ENCODE measurements around the gene REV1.

Gene REV1

GRCh38 chr2:99395589-99396130, 94.2 kb downstream of the REV1 start:
- Histone ChIP-seq H3K27me3 (ENCODE audit: control insufficient read depth in 2 of 2, insufficient read depth in 2 of 2, low read length in 2 of 2) (no peaks in the 10 kb centered on the region), H3K36me3 (ENCODE audit: control insufficient read depth in 2 of 2, insufficient read depth in 2 of 2, low read length in 2 of 2) (peaks cover 72 to 73% of the 10 kb centered on the region in 2 donors), H3K27ac (ENCODE audit: low read depth in 2 of 2, low read length in 2 of 2) (no peak overlapping the region)

GRCh38 chr2:99389946-99390345, 99.9 kb downstream of the REV1 start:
- H3K27ac ChIP-seq (ENCODE audit: low read depth in 2 of 2, low read length in 2 of 2): no peak overlapping the region
- no peak overlapping the region for H3K4me3 ChIP-seq (ENCODE audit: low read length in 2 of 2)
- no peaks in the 10 kb centered on the region for H3K27me3 ChIP-seq (ENCODE audit: control insufficient read depth in 2 of 2, insufficient read depth in 2 of 2, low read length in 2 of 2)
- peaks cover 0 to 2% of the 10 kb centered on the region in 2 donors for H3K4me1 ChIP-seq (ENCODE audit: control insufficient read depth in 2 of 2, insufficient read depth in 2 of 2, low read length in 2 of 2)
- no peaks in the 10 kb centered on the region for H3K9me3 ChIP-seq (ENCODE audit: control insufficient read depth in 2 of 2, low read length in 2 of 2)
- peaks cover 28 to 32% of the 10 kb centered on the region in 2 donors for H3K36me3 ChIP-seq (ENCODE audit: control insufficient read depth in 2 of 2, insufficient read depth in 2 of 2, low read length in 2 of 2)
- no peak overlapping the region for H3K9ac ChIP-seq (ENCODE audit: low read depth in 1 of 2, low read length in 2 of 2)

More at GRCh38 chr2:99395589-99396130, 94.2 kb downstream of the REV1 start:
- no peaks in the 10 kb centered on the region for H3K9me3 ChIP-seq (ENCODE audit: control insufficient read depth in 2 of 2, low read length in 2 of 2)
- no peak overlapping the region for H3K9ac ChIP-seq (ENCODE audit: low read depth in 1 of 2, low read length in 2 of 2)
- H3K4me1 ChIP-seq (ENCODE audit: control insufficient read depth in 2 of 2, insufficient read depth in 2 of 2, low read length in 2 of 2): peaks cover 0 to 2% of the 10 kb centered on the region in 2 donors
- no peak overlapping the region for H3K4me3 ChIP-seq (ENCODE audit: low read length in 2 of 2)

GRCh38 chr2:99389371-99389770, 100.4 kb downstream of the REV1 start:
- Histone ChIP-seq H3K36me3 (ENCODE audit: control insufficient read depth in 2 of 2, insufficient read depth in 2 of 2, low read length in 2 of 2) (peaks cover 25 to 26% of the 10 kb centered on the region in 2 donors), H3K9ac (ENCODE audit: low read depth in 1 of 2, low read length in 2 of 2) (no peak overlapping the region), H3K27me3 (ENCODE audit: control insufficient read depth in 2 of 2, insufficient read depth in 2 of 2, low read length in 2 of 2) (no peaks in the 10 kb centered on the region), H3K4me1 (ENCODE audit: control insufficient read depth in 2 of 2, insufficient read depth in 2 of 2, low read length in 2 of 2) (peaks cover 0 to 2% of the 10 kb centered on the region in 2 donors), H3K4me3 (ENCODE audit: low read length in 2 of 2) (no peak overlapping the region), H3K9me3 (ENCODE audit: control insufficient read depth in 2 of 2, low read length in 2 of 2) (no peaks in the 10 kb centered on the region), H3K27ac (ENCODE audit: low read depth in 2 of 2, low read length in 2 of 2) (no peak overlapping the region)

DNA sequence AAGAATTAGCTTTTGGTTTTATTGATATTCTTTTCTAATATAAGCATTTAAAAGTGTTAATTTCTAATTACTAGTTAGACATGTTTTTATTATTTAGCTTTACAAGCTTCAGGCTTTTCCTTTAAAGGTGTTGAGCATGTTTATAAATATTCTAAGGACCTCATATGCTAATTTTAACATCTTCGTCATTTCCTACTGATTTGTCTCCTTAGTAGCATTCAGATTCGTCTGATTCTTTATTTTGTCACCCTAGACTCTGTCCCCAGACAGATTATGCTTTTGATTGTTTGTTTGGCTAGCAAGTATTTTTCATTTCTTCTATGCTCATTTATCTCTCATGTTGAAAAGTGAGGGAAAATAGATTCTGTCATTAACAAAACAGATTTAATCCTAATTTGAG, 100.9 kb downstream of the REV1 start:
- H3K27me3 ChIP-seq (ENCODE audit: control insufficient read depth in 2 of 2, insufficient read depth in 2 of 2, low read length in 2 of 2): no peaks in the 10 kb centered on the region
- no peak overlapping the region for H3K9ac ChIP-seq (ENCODE audit: low read depth in 1 of 2, low read length in 2 of 2)
- no peak overlapping the region for H3K4me3 ChIP-seq (ENCODE audit: low read length in 2 of 2)
- no peaks in the 10 kb centered on the region for H3K9me3 ChIP-seq (ENCODE audit: control insufficient read depth in 2 of 2, low read length in 2 of 2)
- no peak overlapping the region for H3K27ac ChIP-seq (ENCODE audit: low read depth in 2 of 2, low read length in 2 of 2)
- H3K36me3 ChIP-seq (ENCODE audit: control insufficient read depth in 2 of 2, insufficient read depth in 2 of 2, low read length in 2 of 2): peaks cover 23% of the 10 kb centered on the region in 2 donors
- H3K4me1 ChIP-seq (ENCODE audit: control insufficient read depth in 2 of 2, insufficient read depth in 2 of 2, low read length in 2 of 2): peaks cover 0 to 2% of the 10 kb centered on the region in 2 donors

DNA sequence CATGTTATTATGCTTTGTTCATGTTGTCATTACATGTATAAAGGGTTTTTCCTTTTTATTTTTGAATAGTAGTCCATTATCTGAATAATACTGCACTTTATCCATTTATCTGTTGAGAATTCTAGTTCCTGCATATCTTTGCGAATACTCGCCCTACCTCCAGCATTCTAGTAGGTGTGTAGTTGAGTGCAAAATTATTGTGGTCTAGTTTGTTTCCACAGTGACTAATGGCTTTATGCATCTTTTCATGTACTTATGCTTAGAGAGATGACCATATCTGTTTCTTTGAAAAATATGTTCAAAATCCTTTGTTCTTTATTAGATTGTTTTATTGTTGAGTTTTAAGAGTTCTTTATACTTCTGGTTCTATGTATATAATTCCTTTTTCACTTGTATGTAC, 103.8 kb downstream of the REV1 start:
- Histone ChIP-seq H3K9me3 (ENCODE audit: control insufficient read depth in 2 of 2, low read length in 2 of 2) (no peaks in the 10 kb centered on the region), H3K27ac (ENCODE audit: low read depth in 2 of 2, low read length in 2 of 2) (no peak overlapping the region), H3K27me3 (ENCODE audit: control insufficient read depth in 2 of 2, insufficient read depth in 2 of 2, low read length in 2 of 2) (no peaks in the 10 kb centered on the region), H3K4me3 (ENCODE audit: low read length in 2 of 2) (no peak overlapping the region), H3K9ac (ENCODE audit: low read depth in 1 of 2, low read length in 2 of 2) (no peak overlapping the region), H3K36me3 (ENCODE audit: control insufficient read depth in 2 of 2, insufficient read depth in 2 of 2, low read length in 2 of 2) (peaks cover 28 to 32% of the 10 kb centered on the region in 2 donors), H3K4me1 (ENCODE audit: control insufficient read depth in 2 of 2, insufficient read depth in 2 of 2, low read length in 2 of 2) (no peaks in the 10 kb centered on the region)

DNA sequence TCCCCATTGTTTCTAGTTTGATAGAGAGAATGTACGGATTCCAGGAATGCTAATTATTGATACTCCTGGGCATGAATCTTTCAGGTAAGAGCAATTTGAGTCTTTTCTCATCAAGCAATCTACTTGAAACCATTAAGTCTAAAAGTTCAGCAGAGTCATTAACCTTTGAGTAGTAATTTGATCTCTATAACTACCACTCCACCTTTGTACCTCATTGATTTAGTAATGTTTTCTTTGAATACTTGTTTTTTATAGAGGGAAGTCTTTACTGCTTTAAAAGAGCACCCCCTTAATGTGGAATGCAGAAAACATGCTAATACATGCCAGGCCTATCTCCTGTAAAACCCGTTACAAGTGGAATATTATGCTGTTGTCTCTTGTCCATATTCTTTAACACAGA, 107.7 kb downstream of the REV1 start:
- no peak overlapping the region for H3K4me3 ChIP-seq (ENCODE audit: low read length in 2 of 2)
- H3K9ac ChIP-seq (ENCODE audit: low read depth in 1 of 2, low read length in 2 of 2): no peak overlapping the region
- H3K9me3 ChIP-seq (ENCODE audit: control insufficient read depth in 2 of 2, low read length in 2 of 2): no peaks in the 10 kb centered on the region
- no peaks in the 10 kb centered on the region for H3K4me1 ChIP-seq (ENCODE audit: control insufficient read depth in 2 of 2, insufficient read depth in 2 of 2, low read length in 2 of 2)
- H3K27ac ChIP-seq (ENCODE audit: low read depth in 2 of 2, low read length in 2 of 2): no peak overlapping the region
- H3K36me3 ChIP-seq (ENCODE audit: control insufficient read depth in 2 of 2, insufficient read depth in 2 of 2, low read length in 2 of 2): peaks cover 38 to 46% of the 10 kb centered on the region in 2 donors
- no peaks in the 10 kb centered on the region for H3K27me3 ChIP-seq (ENCODE audit: control insufficient read depth in 2 of 2, insufficient read depth in 2 of 2, low read length in 2 of 2)

GRCh38 chr2:99380376-99381010, 109.3 kb downstream of the REV1 start:
- Histone ChIP-seq H3K9me3 (ENCODE audit: control insufficient read depth in 2 of 2, low read length in 2 of 2) (no peaks in the 10 kb centered on the region), H3K27ac (ENCODE audit: low read depth in 2 of 2, low read length in 2 of 2) (no peak overlapping the region), H3K9ac (ENCODE audit: low read depth in 1 of 2, low read length in 2 of 2) (no peak overlapping the region), H3K27me3 (ENCODE audit: control insufficient read depth in 2 of 2, insufficient read depth in 2 of 2, low read length in 2 of 2) (no peaks in the 10 kb centered on the region), H3K4me1 (ENCODE audit: control insufficient read depth in 2 of 2, insufficient read depth in 2 of 2, low read length in 2 of 2) (no peaks in the 10 kb centered on the region), H3K4me3 (ENCODE audit: low read length in 2 of 2) (no peak overlapping the region), H3K36me3 (ENCODE audit: control insufficient read depth in 2 of 2, insufficient read depth in 2 of 2, low read length in 2 of 2) (peaks cover 49 to 56% of the 10 kb centered on the region in 2 donors)

DNA sequence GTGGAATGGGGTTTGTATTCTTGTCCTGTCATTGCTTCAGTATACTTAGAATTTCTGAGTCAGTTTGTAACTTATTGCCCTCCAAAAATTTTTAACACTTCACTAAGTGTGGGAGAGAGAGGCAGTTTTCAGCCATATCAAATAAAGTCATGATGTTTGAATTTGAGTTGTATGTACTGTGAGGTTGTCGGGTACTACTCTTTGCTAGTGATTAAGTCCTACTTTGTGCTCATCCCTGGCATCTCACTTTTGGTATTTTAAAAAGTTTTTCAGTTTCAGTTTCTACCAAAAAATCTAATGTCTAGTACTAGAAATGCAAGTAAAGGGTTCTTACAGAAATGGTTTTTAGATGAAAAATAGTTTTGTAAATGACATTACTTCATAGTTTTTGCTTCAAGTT, 111.9 kb downstream of the REV1 start:
- H3K27ac ChIP-seq (ENCODE audit: low read depth in 2 of 2, low read length in 2 of 2): no peak overlapping the region
- H3K4me3 ChIP-seq (ENCODE audit: low read length in 2 of 2): no peak overlapping the region
- H3K9ac ChIP-seq (ENCODE audit: low read depth in 1 of 2, low read length in 2 of 2): no peak overlapping the region
- H3K27me3 ChIP-seq (ENCODE audit: control insufficient read depth in 2 of 2, insufficient read depth in 2 of 2, low read length in 2 of 2): no peaks in the 10 kb centered on the region
- no peaks in the 10 kb centered on the region for H3K4me1 ChIP-seq (ENCODE audit: control insufficient read depth in 2 of 2, insufficient read depth in 2 of 2, low read length in 2 of 2)
- H3K9me3 ChIP-seq (ENCODE audit: control insufficient read depth in 2 of 2, low read length in 2 of 2): no peaks in the 10 kb centered on the region
- peaks cover 50 to 55% of the 10 kb centered on the region in 2 donors for H3K36me3 ChIP-seq (ENCODE audit: control insufficient read depth in 2 of 2, insufficient read depth in 2 of 2, low read length in 2 of 2)

GRCh38 chr2:99376254-99376864, 113.5 kb downstream of the REV1 start:
- peaks cover 48 to 51% of the 10 kb centered on the region in 2 donors for H3K36me3 ChIP-seq (ENCODE audit: control insufficient read depth in 2 of 2, insufficient read depth in 2 of 2, low read length in 2 of 2)
- H3K9me3 ChIP-seq (ENCODE audit: control insufficient read depth in 2 of 2, low read length in 2 of 2): no peaks in the 10 kb centered on the region
- H3K9ac ChIP-seq (ENCODE audit: low read depth in 1 of 2, low read length in 2 of 2): no peak overlapping the region
- no peak overlapping the region for H3K27ac ChIP-seq (ENCODE audit: low read depth in 2 of 2, low read length in 2 of 2)
- no peak overlapping the region for H3K4me3 ChIP-seq (ENCODE audit: low read length in 2 of 2)
- no peaks in the 10 kb centered on the region for H3K4me1 ChIP-seq (ENCODE audit: control insufficient read depth in 2 of 2, insufficient read depth in 2 of 2, low read length in 2 of 2)
- H3K27me3 ChIP-seq (ENCODE audit: control insufficient read depth in 2 of 2, insufficient read depth in 2 of 2, low read length in 2 of 2): no peaks in the 10 kb centered on the region

DNA sequence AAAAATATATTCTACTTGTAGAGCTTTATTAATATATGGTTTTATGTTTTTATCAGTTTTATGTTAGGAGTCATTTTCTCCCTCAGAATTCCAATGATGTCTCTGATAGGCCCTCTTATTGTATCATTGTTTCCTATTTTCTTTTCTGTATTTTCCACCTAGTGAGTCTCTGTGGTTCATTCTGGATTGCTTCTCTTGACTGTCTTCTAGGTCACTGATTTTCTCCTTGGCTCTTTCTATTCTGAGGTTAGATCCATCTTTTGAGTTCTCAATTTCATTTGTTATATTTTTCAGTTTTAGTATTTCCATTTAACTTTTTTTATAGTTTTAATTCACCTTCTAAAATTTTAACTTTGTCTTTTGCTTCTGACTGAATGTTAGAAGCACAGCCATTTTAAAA, 115.1 kb downstream of the REV1 start:
- Histone ChIP-seq H3K27ac (ENCODE audit: low read depth in 2 of 2, low read length in 2 of 2) (no peak overlapping the region), H3K4me1 (ENCODE audit: control insufficient read depth in 2 of 2, insufficient read depth in 2 of 2, low read length in 2 of 2) (no peaks in the 10 kb centered on the region), H3K9ac (ENCODE audit: low read depth in 1 of 2, low read length in 2 of 2) (no peak overlapping the region), H3K4me3 (ENCODE audit: low read length in 2 of 2) (no peak overlapping the region), H3K9me3 (ENCODE audit: control insufficient read depth in 2 of 2, low read length in 2 of 2) (no peaks in the 10 kb centered on the region), H3K36me3 (ENCODE audit: control insufficient read depth in 2 of 2, insufficient read depth in 2 of 2, low read length in 2 of 2) (peaks cover 40 to 47% of the 10 kb centered on the region in 2 donors), H3K27me3 (ENCODE audit: control insufficient read depth in 2 of 2, insufficient read depth in 2 of 2, low read length in 2 of 2) (no peaks in the 10 kb centered on the region)
